NCI-H82 (cell line): ENCODE results near the gene AFF2.

ENCODE experiments used
- DNase-seq: peaks from one replicate; lab custom pipeline; 2025; lab: John Stamatoyannopoulos, UW

The AFF2 gene

DNA sequence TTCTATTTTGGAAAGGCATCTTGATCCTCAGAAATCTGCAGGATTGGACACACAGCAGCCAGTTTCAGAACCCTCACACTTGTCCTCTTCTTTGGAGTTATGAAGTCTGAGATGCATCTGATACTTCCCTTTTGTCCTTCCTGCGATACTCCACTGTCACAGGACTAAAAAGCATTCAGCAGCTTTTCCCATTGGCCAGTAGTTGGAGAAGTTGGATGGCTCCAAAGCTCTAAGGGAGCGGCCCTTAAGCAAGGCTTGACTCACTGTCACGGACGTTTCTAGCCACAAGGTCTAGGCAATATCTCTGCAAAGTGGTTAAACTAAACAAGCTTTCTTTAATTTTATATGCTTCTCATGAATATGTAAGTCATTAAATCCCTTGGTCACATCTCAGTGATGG is 417.0 kb downstream of the AFF2 start:
- DNase-seq: no peak

DNA sequence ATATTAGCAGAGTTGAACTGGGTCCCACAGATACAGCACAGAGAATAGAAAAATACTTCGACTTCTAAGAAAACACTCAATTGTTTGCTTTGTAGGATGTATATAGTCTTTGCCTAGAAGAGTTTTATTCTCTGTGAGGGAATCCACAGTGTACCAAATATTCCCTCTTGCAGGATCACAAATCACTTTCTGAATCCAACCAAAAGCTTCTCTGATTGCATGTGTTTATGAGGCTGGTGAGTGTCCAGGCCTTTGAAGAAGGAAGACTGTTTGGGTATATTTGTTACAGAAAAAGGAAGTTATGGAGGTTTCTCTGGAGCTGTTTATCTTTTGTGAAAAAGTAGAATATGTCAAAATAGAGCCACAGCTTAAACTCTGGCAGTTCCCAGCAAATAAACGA is 423.2 kb downstream of the AFF2 start:
- DNase-seq: no peak

DNA sequence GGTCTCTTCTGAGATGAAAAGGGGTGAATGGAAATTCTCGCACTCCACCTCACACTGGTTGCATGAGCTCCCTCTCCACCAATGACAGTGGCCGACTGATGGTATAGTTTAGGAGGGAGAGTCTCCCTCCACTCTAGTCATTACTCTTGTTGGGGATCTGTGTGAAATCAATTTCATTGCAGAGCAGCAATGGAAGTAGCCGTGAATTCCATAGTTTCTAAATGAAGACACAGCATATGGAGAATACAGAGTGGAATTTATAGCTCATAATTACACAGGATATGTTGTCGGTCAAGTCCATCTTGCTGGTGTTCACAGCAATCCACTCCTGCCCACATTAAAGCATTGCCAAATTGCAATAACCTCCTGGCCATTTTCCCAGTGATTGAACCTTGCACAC is 426.0 kb downstream of the AFF2 start:
- DNase-seq: no peak

DNA sequence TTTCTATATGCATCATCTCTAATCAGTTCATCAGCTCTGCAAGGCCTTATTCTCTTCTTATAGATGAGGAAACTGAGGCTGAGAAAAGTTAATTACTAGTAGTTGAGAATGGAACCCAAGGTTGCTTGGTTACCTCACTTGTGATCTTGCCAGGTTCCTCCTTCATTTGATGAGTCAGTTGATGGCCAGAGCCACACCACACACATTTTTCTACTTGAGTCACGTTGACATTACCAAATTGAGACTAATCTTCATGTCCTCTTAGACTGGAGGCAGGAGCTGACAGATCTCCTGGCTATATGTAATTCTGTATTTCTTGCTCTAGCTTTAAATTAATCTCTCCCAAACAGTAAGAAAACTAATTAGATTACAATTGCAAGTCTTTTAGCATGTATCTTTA is 428.4 kb downstream of the AFF2 start:
- no peak for DNase-seq

DNA sequence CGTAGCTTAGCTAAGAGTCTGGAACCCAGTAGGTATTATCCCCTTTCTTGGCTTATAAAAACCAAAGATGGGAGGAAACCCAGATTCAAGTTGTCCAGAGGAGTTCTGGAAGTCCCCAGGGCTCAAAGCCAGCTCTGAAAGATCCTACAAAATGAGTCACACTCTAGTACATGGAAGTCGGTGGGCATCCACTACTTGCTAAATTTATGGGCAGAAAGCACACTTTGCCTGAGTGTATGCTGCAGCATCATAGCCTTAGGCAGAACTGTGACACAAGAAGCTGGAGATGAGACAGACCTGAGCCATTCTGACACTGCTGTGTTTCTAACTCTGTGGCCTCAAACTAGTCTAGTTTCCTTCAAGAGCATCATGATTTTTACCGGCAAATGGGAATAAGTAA is 429.3 kb downstream of the AFF2 start:
- DNase-seq: no peak

DNA sequence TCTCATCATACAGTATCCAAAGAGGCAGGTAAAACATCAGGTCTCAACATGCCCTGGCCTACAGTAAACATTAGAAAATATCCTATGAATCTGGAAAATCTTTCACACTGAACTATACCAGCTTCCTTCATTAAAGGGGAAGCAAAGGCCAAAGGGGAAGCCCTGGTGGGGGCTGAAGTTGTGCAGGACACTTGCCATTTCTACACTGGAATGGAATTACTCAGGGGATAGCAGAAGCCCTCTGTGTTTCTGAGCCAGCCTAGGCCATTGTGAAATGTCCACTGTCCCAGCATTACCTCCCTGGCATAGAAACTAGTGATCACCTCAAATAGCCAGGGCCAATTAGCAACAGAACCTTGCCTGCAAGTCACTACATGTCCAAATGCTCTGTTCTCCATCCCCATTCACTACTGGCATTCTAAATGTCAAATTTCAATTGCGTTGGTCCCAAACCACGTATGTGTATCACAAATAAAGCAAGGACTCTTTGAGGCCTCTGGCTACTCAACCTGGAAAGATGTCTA is 429.9 kb downstream of the AFF2 start:
- no peak for DNase-seq

DNA sequence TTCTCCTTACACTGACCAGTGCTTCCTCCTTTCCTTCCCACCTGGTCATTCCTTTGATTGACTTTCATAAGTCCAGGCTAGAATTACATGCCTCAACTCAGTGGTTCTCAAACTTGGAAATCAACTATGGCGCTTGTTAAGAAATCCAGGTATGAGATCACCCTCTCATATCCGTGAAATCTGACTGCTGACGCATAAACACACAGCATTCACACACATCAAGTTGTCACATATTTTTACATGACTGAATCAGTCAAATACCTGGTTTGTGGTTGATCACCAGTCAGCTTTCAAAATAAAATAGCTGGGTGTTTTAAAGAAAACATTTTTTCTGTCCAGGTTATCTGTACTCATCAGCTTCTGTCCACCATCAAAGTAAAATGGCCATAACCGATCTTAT is 433.5 kb downstream of the AFF2 start:
- no peak for DNase-seq

DNA sequence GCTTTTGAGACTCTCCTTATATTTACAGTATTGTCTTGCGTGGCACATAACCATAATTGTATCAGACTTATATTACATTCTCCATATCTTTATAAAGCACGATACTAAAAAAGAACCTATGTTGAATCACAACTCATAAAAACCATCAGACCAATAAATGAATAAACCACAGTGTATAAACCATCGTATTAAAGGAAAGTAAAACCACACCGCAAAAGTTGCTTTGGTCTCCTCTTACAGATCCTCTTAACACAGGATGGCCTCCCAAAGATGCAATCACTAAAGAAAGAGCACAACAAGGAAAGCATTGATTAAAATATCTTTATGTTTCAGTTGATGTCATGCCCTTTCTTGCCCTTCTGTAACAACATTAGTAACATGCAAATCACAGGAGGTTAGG is 437.9 kb downstream of the AFF2 start:
- DNase-seq: no peak

DNA sequence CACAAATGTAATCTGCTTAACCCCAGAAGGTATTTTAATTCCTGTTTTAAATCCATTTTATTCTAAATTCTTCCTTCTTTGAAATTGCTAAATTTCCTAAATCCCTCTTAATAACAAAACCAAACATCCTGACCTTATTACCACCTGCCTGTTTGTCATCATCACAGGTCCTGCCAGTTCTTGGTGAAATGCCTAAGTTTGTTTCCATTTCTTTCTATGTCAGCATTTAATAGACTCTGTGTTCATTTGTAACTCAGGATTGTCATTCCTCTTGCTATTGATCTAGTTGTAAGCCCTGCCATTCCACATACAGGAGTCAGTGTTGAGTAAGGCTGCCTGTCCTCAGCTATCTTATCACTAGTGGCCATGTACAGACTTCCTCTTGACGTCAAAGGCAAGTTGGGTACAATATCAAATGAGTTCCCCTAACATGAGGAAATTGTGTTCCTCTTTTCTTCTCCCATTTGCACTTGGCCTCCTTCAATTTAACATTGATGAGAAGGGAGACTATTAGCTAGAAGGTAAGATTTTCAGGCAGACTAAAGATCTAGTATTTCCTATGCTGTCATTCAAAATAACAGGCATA is 440.1 kb downstream of the AFF2 start:
- DNase-seq: no peak

DNA sequence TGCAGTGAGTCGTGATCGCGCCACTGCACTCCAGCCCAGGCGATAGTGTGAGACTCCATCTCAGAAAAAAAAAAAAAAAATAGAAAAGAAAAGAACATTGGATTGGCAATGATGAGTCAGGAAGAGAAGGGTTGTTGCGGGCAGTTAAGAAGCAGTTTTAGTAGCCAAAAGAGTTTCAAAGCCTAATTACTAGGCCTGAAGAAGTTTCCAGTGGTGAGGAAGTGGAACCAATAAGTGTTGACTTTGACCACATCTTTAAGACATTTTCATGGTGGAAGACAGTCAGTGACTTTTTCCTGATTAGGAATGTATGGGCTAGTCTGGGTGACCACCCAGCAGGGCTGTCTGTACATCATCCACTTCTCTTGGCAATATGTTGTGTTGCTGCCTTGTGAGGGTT is 442.3 kb downstream of the AFF2 start:
- no peak for DNase-seq

DNA sequence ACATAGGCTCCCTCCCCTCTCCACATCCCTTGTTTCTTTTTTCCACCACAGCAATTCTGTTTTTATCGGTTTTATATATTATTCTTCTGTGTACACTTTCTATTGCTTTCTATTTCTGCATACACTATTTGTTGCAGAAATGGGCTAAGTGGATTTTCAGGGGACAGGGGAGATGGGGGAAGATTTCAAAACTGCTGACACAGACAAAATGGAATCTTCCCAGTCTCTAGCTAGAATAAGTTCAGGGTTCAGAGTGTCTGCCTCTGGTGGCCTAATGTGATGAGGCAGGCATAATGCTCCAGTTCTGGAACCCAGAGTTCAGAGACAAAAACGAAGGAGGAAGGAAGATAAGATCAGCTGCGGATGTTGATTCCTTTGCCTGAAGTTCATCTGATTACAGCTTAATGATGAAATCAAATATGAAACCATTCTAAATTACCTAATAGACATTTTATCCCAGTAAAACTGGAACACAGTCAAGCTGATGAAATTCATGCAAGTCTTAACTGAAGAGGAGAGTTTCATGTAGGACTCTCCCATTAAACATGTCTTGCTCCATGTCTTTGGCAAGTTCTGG is 447.1 kb downstream of the AFF2 start:
- DNase-seq: peak; percentile 21

DNA sequence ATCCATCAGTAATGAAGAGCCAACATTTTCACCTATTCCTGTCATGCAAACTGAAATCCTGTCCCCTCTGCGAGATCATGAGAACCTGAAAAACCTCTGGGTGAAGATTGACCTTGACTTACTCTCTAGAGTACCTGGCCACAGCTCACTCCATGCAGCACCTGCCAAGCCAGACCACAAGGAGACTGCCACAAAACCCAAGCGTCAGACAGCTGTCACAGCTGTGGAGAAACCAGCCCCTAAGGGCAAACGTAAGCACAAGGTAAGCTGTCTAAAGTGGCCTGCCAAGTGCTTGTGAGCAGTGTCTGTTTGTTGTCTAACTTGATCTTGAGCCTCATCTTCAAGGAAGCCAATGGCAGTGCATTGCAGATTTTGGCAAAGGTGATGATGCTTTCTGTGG is 455.9 kb downstream of the AFF2 start:
- DNase-seq: no peak

DNA sequence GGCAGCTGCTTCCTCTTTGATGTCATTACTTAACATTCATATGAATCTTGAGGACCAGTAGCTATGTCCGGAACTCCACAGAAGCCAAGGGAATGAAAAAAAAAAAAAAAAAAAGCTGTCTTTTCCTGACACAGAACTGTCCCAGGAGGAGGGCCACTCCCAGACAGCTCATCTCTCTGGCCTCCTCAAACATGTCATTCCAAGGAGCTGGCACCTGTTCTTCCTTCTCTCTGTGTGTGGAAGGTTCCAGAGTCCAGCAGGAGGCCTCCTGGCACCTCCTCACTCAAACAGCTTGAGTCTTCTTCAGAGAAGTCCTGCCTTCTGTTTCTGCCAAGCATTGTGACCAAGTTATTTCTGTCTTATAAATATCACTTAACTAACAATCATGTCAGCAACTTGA is 458.5 kb downstream of the AFF2 start:
- DNase-seq: no peak

DNA sequence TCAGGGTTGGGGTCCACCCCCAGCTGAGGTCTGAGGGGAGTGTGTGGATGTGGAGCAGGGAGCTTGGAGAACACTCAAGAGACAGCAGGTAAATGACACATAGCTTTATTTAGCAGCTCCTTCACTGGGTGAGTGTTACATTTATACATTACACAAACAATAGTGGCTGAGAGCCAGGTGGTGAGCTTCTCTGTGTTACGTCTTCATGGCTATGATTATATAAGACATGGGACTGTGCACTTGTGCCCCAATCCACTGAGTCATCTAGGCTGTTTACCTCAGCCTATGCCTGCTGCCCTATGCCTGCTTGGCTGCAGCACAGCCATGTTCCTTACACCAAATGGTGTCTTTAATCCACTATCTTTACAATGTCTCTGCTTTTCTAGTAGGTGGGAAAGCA is 459.6 kb downstream of the AFF2 start:
- DNase-seq: no peak

DNA sequence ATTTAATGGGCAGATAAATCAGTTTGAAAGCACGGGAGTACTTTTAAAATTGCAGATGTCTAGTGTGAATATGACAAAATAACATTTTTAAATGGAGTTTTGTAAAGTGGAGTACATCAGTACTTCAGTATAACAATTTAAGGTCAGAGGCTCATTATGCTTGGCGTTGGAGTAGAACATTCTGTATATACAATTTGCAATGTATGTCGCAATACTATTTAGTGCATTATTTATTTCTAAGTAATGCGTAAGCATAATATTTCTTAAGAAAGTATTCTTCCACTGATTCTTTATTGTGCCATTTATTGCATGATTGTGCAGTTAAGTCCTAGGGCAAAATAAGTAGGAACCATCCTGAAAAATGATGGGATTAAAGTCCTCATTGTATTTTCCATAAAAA is 461.6 kb downstream of the AFF2 start:
- no peak for DNase-seq

DNA sequence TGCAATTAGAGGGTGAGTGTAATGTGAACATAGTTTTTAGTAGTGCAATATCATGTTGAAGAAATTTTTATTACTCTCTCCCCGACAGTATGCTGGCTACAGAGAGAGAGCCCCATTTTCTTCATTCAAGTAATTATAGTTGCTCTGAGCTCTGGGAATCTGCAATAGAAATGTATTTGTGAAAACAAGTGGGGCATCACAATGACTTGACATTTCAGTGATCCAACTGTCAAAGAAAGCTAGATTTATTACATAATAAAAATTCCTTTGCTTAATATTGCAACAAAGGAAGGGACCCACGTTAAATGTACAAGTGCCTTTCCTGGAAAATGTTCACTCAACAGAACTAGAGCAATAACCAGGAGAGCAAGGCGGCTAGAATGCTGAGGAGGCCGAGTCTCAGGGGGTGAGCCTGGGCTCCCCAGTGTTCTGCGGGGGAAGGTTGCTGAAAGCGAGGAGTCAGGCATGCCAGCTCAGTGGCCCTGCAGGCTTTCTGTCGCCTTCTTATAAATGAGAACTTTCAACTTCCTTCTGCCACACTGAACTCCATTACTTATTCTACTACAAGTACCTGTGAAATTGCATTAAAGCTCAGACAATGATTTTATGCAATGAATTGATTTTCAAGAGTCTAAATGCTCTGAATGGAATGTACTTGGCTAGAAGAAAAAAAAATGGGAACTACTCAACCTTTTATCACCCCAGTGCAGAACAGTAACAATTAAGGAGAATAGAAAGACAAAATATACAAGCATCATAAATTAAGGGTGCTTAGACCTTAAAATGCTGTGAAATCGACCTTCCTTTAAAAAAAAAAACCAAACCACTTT is 476.4 kb downstream of the AFF2 start:
- no peak for DNase-seq

DNA sequence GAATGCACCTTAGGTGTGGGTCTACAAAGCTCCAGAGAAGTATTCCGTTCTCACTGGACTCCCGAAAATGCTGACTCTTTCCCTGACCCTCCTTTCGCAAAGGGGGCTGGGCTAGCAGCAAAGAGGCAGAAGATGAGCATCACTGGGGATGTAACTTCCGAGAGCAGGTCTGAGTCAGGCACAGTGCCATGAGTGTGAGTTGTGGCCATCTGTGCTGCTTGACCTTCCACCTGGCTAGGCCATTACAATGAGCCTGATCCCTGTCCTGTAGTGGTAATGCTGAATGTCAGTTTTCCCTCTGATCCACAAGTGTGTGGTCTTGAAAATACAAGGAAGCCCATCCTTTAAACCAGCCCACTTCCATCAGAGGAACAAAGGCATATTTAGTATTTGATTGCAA is 479.4 kb downstream of the AFF2 start:
- DNase-seq: no peak

DNA sequence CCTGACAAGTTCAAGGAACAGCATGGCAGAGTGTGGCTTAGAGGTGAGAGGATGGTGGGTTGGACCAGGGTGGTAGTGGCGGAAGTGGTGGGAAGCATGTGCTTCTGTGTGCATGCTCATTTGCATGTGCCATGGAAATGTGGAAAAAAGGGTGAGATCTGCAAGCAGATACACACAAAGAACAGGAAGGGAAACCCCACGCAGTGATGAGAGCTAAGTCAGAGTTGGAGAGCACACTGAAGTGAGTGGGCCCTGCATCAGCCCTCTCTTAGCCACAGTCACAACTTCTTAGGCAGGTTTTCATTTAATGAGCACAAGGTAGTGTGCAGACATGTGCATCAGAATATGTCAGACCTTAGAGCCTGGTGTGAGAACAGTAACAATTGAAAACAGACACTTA is 483.8 kb downstream of the AFF2 start:
- DNase-seq: no peak

DNA sequence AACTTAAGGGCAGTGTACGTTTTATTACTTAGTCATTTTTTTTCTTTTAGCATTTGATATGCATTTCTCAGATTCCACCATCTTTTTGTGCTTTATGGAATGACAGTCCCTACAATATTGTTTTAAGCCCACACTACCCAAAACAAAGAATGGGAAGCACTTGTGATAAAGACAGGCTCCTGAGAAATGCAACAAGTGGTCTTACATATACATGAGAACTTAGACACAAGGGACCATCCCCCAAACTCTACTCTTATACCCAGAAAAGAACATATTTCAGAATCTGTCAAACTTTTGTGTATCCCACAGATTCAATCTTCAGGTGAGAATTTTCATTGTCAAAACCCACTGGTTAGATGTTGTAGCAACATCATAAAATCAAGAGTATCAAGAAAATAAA is 491.1 kb downstream of the AFF2 start:
- no peak for DNase-seq

DNA sequence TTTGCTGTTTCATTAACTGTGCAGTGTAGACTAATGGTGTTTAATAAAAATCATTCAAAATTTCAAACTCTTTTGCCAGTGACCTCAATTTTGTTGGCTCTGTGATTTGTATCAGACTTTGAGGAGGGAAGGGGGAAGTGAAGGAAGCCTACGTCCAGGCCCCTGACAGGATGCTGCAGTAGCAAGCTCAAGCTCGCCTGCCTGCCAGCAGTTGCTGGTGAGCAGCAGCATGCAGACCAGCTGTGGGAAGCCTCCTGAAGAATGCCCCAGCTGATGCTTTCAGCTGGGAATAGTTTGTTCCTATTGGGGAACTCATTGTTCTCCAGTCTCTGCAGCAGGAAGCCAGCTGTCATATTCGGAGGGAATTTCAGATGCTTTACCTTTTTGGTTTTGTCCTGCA is 495.2 kb downstream of the AFF2 start:
- DNase-seq: peak; percentile 40

DNA sequence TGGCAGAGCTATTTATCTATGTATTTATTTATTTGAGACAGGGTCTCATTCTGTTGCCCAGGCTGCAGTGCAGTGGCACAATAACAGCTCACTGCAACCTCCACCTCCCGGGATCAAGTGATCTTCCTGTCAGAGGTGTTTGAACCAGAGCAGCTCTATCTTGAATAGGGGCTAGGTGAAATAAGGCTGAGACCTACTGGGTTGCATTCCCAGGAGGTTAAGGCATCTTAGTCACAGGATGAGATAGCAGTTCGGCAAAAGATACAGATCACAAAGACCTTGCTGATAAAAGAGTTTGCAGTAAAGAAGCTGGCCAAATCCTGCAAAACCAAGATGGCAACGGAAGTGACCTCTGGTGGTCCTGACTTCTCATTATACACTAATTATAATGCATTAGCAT is 501.9 kb downstream of the AFF2 start:
- no peak for DNase-seq

DNA sequence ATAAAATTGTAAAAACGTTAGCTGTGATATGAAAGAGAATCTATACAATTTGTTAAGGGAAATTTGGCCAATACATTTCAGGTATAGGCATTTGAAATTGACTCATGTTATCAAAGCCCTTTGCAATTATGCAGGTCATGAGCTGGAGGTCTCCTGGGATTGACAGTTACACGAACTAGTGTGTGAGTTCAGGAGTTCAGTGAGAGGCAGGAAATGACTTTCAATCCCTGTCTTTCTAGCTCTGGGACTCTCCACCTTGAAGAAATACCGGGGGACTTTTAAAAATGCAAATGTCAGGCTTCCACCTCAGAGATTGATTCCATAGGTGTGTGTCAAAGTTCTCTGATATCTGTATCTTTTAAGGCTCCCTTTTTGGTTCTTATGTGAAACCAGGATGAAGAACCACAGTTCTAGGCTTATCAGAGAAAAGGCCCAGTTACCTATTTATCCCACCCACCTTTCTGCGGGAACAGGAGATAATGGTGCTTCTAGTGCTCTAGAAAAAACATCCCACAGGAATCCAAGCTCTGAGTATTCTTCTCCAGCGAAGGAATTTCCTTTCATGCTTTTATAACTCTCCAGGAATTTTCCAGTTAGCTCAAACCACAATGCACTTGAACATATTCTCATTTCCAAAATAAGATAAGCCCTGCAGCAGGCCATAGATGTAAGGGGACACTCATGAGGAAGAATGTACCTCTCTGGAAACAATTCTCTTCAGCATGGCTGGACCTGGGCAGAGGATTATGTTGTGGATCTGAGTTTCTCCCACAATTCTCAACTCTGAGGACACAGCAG is 503.6 kb downstream of the AFF2 start:
- DNase-seq: no peak

DNA sequence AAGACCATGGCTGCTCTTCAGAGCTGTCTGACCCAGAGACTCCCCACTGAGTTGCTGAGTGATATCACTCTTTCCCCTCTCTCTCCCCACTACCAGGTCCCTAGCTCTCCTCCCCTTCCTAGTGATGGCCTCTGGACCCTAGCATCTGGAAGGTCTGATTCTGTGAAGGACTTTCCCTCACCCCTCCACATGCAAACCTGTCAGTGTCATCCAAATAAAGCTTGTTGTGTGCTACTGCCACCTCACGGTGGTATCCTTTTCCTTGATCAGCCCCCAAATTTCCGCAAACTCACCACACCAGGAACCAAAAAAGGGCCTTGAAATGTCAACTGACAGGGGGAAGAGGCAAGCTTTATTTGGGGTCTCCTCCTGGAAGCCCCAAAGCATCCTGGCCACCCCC is 504.5 kb downstream of the AFF2 start:
- peak; percentile 9 for DNase-seq
